ENCODE data around the gene CFAP47.
"Not testable (repeated sequence)": the region's sequence is repeated elsewhere in the genome, so short reads cannot be mapped to it uniquely, and the experiment has no call there.

CFAP47 gene

DNA sequence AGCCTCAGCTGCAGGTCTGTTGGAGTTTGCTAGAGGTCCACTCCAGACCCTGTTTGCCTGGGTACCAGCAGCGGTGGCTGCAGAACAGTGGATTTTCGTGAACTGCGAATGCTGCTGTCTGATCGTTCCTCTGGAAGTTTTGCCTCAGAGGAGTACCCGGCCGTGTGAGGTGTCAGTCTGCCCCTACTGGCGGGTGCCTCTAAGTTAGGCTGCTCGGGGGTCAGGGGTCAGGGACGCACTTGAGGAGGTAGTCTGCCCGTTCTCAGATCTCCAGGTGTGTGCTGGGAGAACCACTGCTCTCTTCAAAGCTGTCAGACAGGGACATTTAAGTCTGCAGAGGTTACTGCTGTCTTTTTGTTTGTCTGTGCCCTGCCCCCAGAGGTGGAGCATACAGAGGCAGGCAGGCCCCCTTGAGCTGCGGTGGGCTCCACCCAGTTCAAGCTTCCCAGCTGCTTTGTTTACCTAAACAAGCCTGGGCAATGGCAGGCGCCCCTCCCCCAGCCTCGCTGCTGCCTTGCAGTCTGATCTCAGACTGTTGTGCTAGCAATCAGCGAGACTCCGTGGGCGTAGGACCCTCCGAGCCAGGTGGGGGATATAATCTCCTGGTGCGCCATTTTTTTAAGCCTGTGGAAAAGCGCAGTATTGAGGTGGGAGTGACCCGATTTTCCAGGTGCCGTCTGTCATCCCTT is 315.4 kb downstream of the CFAP47 start:
- not testable (repeated sequence) for H3K4me3 ChIP-seq (ENCODE audit: low read depth, low read length)

DNA sequence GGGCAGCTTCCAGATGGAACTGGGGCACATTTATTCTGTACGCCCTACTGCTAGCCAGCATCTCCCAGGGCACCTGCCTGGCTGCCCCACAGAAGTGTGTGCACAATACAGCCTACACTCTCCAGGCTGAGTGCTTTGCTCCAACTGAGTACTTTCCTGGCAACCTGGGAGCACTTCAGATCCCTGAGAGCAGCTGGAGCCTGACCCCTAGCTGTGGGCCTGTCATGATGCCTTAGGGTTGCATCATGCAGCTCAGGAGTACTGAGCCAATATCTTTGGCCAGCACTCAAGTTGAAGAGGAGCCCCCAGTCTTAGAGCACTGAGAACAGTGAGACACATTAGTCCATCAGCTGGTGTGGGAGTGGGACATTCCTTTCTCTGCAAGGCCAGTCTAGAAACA is 321.9 kb downstream of the CFAP47 start:
- no peak overlapping the region for H3K4me3 ChIP-seq (ENCODE audit: low read depth, low read length)

DNA sequence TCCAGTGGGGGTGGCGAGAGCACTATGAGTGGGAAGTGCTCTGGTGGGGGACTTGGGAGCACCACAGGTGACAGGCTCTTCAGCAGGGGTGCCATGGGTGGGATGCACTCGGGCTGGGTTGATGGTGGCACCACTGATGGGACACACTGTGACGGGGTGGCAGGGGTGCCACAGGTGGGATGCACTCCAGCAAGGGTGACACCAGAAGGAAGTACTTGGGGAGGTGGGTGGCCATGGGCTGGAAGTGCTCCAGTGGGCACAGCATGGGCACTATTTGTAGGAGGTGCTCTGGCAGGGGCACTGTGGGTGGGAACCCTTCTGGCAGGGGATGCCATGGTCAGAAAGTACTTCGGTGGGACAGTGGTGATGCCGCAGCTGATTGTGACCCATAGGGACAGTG is 346.6 kb downstream of the CFAP47 start:
- no peak overlapping the region for H3K4me3 ChIP-seq (ENCODE audit: low read depth, low read length)

DNA sequence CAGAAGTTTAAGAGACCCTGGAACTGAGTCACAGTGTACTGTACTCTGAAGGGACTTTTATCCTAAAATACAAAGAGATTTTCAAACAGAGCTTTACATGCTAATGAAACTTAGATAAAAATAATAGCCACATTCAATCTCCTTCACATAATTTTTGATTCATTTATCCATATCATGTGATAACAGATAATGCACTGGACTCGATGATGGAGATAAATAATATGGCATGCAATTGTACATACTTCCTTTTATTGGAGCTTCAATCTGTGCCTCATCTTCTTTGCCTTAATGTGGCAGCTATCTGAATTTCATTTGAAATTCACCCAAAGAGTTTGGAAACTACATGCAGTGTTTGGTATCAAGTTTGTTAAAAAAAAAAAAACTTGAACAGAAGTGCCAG is 390.6 kb downstream of the CFAP47 start:
- H3K4me3 ChIP-seq (ENCODE audit: low read depth, low read length): no peak overlapping the region

DNA sequence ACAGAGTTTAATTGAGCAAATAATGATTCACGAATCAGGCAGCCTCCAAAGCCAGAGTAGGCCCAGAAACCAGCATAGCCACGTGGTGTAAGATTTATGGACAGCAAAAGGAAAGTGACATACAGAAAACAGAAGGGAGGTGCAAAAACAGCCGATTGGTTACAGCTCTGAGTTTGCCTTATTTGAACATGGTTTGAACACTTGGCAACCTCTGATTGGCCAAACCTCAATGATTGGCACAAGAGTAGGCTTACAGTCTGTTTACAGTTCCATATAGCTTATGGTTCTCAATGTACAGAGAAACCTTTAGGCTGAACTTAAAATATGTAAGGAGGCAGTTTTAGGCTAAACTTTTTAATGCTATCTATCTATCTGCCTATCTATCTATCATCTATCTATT is 394.8 kb downstream of the CFAP47 start:
- no peak overlapping the region for H3K4me3 ChIP-seq (ENCODE audit: low read depth, low read length)

DNA sequence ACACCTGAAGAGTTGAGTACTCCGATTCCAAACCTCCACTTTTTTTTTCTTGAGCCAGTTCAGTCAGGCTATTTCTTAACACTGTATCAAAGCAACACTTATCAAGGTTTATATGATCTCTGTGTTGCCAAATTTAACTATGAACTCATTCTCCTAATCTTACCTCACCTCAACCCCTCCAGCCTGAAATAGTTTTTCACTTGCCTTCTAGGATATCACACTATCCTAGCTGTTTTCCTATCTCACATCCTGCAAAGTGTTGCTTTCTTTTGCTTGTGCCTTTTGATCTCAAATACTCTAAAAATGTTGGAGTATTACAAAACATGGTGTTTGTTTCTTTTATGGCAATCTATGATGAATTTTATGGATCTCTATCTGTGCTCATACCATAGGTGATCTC is 415.0 kb downstream of the CFAP47 start:
- H3K4me3 ChIP-seq (ENCODE audit: low read depth, low read length): no peak overlapping the region

DNA sequence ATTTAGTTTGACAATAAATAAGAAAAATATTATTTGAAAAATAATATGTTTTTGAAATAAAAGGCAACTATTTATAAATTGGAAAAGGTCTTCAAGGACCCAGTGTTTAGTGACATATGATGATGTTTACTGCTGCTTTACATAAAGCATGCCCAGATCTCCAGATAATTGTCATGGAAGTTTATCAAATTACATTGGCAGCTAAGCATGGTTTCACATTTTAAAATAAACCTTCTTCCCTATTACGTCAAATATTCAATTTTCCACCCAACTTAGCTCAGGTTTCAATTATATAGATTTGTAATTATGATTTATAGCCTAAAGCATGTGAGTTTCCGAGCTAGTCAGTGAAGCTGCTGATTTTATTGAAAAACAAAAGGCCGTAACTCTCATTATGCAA is 417.2 kb downstream of the CFAP47 start:
- no peak overlapping the region for H3K4me3 ChIP-seq (ENCODE audit: low read depth, low read length)

DNA sequence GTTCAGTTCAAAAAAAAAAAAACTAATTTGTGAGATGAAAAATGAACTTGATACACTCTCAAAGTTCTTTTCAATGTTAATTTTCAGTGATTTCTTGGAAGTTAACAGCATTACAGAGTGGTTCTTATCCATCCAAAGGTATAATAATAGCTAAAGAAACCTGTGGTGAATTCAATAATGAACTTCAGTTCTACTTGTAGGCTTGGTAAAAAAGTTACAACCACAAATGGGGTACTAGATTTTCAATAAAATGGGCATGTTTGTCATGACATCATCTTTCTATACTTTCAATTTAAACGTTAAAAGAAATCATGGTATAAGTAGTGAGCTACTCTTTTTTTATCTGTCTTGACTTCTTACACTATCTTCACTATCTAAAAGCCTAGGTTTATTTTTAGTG is 424.8 kb downstream of the CFAP47 start:
- no peak overlapping the region for H3K4me3 ChIP-seq (ENCODE audit: low read depth, low read length)

DNA sequence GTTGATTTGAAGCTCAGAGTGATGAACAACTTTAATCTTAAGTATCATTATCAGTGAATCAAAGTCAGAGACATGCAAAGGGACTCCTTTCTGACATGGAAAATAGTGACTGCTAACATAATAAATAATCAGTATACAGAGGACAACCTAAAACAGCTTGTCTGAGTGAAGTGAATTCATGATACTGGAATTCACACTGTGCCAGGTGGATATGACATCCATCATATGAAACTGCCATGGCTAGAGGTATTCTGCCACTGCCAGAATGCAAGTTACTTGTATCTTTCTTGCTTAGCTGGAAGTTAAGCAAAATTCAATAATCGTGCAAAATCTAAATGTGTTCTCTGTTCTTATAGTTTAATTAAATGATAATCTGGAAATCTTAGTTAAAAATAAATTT is 429.0 kb downstream of the CFAP47 start:
- no peak overlapping the region for H3K4me3 ChIP-seq (ENCODE audit: low read depth, low read length)

DNA sequence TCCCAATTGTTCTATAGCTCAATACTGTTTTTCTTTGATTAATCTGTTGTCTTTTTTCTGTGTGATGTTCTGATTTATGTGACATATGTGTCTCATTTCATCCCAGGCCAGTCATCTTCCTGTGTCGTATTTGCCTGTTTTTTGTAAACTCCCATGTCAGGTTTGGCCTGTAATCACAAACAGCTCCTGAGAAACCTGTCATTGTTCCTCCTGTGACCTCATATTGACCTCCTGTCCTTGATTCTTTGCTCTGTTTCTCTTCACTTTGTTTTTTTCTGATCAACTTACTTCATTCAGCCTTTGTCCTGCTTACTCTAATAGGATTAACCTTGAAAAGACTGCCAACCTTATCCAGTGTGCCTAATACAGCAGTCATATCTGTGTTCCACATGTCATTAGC is 438.3 kb downstream of the CFAP47 start:
- no peak overlapping the region for H3K4me3 ChIP-seq (ENCODE audit: low read depth, low read length)

DNA sequence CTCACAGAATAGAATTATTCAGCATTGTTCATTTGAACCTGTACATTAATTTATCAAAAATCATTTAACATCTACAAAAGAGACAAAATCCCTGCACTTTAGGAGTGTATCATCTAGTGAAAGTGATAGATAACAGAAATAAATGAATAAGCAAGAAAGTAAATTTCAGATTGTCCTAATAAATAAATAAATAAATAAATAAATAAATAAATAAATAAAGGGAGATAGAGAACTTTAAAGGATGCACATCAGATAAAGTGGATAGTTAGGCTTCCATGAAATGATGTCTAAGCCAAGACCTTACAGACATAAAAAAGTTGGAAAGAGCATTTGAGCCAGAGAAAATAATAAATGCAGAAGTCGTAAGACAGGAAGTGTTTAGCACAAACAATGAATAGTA is 444.7 kb downstream of the CFAP47 start:
- no peak overlapping the region for H3K4me3 ChIP-seq (ENCODE audit: low read depth, low read length)

DNA sequence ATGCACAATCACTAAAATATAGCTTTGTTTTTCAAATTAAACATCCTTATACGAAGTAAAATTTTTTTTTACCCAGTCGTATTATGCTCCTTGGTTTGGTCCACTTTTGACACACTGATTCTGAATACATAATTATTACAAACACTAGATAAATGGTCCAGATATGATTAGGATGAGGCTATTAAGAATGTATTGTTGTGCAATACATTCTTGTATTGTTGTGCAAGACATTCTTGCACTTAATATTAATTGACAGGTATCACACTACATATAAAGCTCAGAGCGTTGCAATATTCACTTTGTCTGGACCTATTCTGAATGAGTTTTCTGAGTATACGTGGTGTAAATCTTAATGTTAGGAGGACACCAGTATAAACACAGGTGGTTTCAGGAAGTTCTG is 464.0 kb downstream of the CFAP47 start:
- no peak overlapping the region for H3K4me3 ChIP-seq (ENCODE audit: low read depth, low read length)

DNA sequence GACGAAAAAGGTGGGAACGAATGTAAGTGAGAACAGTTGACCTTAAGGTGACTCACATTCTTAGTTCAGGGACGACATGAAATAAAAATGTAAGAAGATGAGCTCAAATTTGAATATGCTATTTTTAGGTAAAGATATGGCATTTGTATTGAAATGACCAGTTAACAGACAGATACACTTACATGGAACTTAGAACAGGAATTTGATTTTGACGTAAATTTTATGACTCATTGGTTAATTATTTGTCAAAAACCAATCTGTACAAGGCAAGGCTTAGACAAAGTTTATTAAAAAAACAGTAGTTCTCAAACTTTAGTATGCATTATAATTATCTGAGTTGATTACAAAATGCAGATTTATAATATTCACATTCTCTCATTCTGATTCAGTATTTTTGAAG is 469.4 kb downstream of the CFAP47 start:
- no peak overlapping the region for H3K4me3 ChIP-seq (ENCODE audit: low read depth, low read length)

DNA sequence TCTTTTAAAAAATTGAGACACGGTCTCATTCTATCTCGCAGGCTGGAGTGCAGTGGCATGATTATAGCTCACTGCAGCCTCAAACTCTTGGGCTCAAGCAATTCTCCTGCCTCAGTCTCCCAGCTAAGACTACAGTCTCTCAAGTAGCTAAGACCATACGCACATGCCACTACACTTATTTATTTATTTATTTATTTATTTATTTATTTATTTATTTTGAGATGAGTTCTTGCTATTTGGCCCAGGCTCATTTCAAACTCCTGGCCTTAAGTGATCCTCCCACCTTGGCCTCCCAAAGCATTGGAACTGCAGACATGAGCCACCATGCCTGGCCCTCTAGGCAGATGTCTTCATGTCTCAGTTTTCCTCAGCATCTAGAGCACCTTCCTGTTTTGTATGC is 482.2 kb downstream of the CFAP47 start:
- H3K4me3 ChIP-seq (ENCODE audit: low read depth, low read length): no peak overlapping the region

DNA sequence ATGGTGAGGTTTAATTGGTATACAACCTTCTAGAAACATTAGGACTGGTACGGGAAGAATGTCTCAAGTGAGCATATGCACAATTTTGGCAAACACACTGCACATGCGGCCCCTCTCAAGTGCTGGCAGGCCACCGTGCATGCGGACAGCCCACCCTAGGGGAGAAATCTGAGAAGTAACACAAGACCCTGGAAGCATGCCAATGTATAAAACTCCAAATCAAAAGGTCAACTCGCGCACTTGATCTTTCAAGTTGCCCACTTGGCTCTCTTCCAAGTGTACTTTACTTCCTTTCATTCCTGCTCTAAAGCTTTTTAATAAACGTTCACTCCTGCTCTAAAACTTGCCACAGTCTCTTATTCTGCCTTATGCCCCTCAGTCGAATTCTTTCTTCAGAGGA is 488.3 kb downstream of the CFAP47 start:
- no peak overlapping the region for H3K4me3 ChIP-seq (ENCODE audit: low read depth, low read length)

DNA sequence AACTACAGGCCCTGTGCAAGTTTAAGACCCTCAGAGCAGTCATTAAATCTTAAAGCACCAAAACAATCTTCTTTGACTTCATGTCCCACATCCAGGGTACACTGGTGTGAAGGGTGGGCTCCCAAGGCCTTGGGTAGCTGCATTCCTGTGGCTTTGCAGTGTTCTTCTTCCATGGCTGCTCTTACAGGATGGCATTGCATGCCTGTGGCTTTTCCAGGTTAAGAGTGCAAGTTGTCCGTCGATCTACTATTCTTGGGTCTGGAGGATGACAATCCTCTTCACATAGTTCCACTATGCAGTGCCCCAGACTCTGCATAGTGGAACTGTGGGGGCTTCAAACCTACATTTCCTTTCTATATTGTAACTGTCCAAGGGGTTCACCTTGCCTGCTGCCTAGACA is 494.5 kb downstream of the CFAP47 start:
- H3K4me3 ChIP-seq (ENCODE audit: low read depth, low read length): no peak overlapping the region

DNA sequence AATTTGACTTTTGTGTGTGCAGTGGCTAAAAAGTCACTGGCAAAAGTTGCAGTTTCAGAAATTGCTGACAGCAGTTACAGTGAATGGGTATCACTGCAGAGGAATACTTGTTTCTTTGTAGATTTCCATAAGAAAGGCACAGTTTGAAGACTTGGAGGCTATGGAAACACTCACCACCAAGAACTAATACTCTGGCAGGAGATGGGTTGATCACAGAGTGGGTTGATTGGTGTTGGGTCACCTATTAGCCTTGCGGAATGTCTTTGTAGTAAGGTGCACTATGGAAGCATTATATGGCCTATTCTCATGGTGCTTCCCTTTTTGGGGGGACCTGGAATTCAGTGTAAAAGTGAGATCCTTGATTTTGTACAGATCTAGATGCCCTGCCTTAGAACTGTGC is 502.8 kb downstream of the CFAP47 start:
- no peak overlapping the region for H3K4me3 ChIP-seq (ENCODE audit: low read depth, low read length)

DNA sequence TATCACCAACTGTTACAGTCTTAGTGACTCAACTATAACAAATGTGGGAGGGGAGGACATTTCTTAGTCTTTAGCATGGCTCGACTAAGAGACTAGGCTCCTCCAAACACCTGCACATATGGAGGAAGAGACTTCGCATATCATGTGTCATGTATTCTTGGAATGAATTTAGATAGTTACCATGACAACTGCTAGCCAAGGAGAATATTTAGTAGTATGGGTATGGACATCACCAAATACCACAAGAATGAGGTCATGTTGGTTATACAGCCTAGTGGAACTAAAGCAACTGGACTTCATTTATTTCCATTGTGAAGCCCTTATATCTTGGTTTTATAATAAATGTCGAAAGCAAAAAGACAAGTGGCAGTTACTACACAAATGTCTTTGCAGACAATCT is 512.3 kb downstream of the CFAP47 start:
- no peak overlapping the region for H3K4me3 ChIP-seq (ENCODE audit: low read depth, low read length)

DNA sequence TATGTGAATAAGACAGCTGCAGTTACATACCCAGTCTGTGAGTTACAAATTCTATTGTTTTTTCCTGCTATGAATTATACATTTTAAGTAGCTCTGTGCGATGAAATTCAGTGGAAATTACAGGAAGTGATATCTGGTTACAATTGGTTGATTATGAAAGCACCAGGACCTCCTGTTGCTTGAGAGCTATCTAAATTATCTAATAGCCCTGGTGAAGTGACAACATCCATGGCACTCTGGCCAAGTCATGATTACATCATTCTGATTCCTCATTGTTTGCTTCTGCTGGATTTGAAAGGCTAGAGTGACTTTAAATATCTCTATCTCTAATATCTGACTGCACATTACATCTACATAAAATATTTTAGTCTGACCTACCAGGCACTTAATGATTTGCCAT is 515.0 kb downstream of the CFAP47 start:
- H3K4me3 ChIP-seq (ENCODE audit: low read depth, low read length): no peak overlapping the region

All from iPS-11a (cell line).